HepG2 (cell line): ENCODE results near the gene PPP2R2B.

Source experiments
- EP300 ChIP-seq, 3 experiments: sonication (generic) in 1 of 3; formaldehyde crosslinking in 1 of 3; IDR thresholded peaks; 2 replicates each; pipeline versions ENCODE4 v1.5.1 to v1.6.1; 2011 to 2020; ENCODE audit warnings: low read depth in 2 of 3, low read length in 2 of 3, borderline replicate concordance in 1 of 3, improper control_type of control experiment in 1 of 3, mild to moderate bottlenecking in 1 of 3, missing genetic modification reagents in 1 of 3, moderate library complexity in 1 of 3
- EZH2 ChIP-seq: conservative IDR thresholded peaks from 2 replicates; pipeline ENCODE4 v1.6.1; 2012; ENCODE audit warnings: mild to moderate bottlenecking, low read depth, low read length, moderate library complexity
- JUNB ChIP-seq: sonication (generic); formaldehyde crosslinking; IDR thresholded peaks from 2 replicates; pipeline ENCODE4 v1.8.0; 2022; ENCODE audit warnings: missing genetic modification reagents, mild to moderate bottlenecking, borderline replicate concordance
- MXI1 ChIP-seq: IDR thresholded peaks from 3 replicates; pipeline ENCODE4 v1.6.1; 2012; ENCODE audit warnings: low read depth, low read length, inconsistent platforms, borderline replicate concordance
- TP53 ChIP-seq: sonication (generic); formaldehyde crosslinking; conservative IDR thresholded peaks from 2 replicates; pipeline ENCODE4 v1.4.0; 2020; ENCODE audit warnings: missing genetic modification reagents
- ZNF766 ChIP-seq: sonication (generic); formaldehyde crosslinking; IDR thresholded peaks from 2 replicates; pipeline ENCODE4 v1.5.0; 2020; ENCODE audit warnings: missing genetic modification reagents, borderline replicate concordance
- TF ChIP-seq, protein P1 (sequence below): sonication (generic); formaldehyde crosslinking; IDR thresholded peaks from 2 replicates; pipeline ENCODE4 v1.4.0; 2020; ENCODE audit warnings: mild to moderate bottlenecking, missing genetic modification reagents
- TF ChIP-seq, protein P2 (sequence below): sonication (generic); formaldehyde crosslinking; conservative IDR thresholded peaks from 2 replicates; pipeline ENCODE4 v1.4.0; 2020; ENCODE audit warnings: mild to moderate bottlenecking, missing genetic modification reagents, moderate library complexity
- TF ChIP-seq, protein P3 (sequence below): sonication (generic); formaldehyde crosslinking; IDR thresholded peaks from 2 replicates; pipeline ENCODE4 v1.5.0; 2020; ENCODE audit warnings: mild to moderate bottlenecking, missing genetic modification reagents, moderate library complexity
- TF ChIP-seq, protein P4 (sequence below): sonication (generic); formaldehyde crosslinking; IDR thresholded peaks from 2 replicates; pipeline ENCODE4 v1.8.0; 2022; ENCODE audit warnings: missing genetic modification reagents, mild to moderate bottlenecking, borderline replicate concordance

DNA sequence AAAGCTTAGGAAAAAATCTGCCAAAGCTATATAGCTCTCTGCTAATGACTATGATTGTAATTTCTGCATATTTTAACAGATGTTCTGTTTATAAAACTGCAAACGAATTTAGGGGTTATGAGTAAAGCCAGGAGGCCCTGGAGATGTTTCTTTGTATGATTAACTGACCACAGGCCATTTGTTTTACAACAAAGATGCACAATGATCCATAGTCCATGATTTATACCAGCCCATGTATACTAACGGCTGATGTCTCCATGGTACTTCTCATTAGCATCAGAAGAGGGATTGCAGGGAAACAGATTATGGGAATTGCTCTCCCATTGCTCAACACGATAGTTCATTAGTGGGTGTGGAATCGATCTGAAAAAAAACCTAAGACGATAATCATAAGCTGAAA is 78.9 kb downstream of the PPP2R2B start:
- TF ChIP-seq, protein P1, sequence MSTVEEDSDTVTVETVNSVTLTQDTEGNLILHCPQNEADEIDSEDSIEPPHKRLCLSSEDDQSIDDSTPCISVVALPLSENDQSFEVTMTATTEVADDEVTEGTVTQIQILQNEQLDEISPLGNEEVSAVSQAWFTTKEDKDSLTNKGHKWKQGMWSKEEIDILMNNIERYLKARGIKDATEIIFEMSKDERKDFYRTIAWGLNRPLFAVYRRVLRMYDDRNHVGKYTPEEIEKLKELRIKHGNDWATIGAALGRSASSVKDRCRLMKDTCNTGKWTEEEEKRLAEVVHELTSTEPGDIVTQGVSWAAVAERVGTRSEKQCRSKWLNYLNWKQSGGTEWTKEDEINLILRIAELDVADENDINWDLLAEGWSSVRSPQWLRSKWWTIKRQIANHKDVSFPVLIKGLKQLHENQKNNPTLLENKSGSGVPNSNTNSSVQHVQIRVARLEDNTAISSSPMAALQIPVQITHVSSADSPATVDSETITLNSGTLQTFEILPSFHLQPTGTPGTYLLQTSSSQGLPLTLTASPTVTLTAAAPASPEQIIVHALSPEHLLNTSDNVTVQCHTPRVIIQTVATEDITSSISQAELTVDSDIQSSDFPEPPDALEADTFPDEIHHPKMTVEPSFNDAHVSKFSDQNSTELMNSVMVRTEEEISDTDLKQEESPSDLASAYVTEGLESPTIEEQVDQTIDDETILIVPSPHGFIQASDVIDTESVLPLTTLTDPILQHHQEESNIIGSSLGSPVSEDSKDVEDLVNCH (CRISPR knock-in tag): no peak
- TF ChIP-seq, protein P2, sequence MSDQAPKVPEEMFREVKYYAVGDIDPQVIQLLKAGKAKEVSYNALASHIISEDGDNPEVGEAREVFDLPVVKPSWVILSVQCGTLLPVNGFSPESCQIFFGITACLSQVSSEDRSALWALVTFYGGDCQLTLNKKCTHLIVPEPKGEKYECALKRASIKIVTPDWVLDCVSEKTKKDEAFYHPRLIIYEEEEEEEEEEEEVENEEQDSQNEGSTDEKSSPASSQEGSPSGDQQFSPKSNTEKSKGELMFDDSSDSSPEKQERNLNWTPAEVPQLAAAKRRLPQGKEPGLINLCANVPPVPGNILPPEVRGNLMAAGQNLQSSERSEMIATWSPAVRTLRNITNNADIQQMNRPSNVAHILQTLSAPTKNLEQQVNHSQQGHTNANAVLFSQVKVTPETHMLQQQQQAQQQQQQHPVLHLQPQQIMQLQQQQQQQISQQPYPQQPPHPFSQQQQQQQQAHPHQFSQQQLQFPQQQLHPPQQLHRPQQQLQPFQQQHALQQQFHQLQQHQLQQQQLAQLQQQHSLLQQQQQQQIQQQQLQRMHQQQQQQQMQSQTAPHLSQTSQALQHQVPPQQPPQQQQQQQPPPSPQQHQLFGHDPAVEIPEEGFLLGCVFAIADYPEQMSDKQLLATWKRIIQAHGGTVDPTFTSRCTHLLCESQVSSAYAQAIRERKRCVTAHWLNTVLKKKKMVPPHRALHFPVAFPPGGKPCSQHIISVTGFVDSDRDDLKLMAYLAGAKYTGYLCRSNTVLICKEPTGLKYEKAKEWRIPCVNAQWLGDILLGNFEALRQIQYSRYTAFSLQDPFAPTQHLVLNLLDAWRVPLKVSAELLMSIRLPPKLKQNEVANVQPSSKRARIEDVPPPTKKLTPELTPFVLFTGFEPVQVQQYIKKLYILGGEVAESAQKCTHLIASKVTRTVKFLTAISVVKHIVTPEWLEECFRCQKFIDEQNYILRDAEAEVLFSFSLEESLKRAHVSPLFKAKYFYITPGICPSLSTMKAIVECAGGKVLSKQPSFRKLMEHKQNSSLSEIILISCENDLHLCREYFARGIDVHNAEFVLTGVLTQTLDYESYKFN (CRISPR knock-in tag): no peak
- TF ChIP-seq EZH2 (no peak), MXI1 (no peak), TP53 (CRISPR knock-in tag) (no peak), ZNF766 (CRISPR knock-in tag) (no peak), EP300 (IDR thresholded peaks at IDR 0.05; ENCODE audit: low read depth in 2 of 2, low read length in 2 of 2) (no peak), EP300 (CRISPR knock-in tag; IDR thresholded peaks at IDR 0.05; ENCODE audit: borderline replicate concordance) (no peak), JUNB (CRISPR knock-in tag) (no peak)
- TF ChIP-seq, protein P3, sequence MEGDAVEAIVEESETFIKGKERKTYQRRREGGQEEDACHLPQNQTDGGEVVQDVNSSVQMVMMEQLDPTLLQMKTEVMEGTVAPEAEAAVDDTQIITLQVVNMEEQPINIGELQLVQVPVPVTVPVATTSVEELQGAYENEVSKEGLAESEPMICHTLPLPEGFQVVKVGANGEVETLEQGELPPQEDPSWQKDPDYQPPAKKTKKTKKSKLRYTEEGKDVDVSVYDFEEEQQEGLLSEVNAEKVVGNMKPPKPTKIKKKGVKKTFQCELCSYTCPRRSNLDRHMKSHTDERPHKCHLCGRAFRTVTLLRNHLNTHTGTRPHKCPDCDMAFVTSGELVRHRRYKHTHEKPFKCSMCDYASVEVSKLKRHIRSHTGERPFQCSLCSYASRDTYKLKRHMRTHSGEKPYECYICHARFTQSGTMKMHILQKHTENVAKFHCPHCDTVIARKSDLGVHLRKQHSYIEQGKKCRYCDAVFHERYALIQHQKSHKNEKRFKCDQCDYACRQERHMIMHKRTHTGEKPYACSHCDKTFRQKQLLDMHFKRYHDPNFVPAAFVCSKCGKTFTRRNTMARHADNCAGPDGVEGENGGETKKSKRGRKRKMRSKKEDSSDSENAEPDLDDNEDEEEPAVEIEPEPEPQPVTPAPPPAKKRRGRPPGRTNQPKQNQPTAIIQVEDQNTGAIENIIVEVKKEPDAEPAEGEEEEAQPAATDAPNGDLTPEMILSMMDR (CRISPR knock-in tag): no peak
- TF ChIP-seq, protein P4, sequence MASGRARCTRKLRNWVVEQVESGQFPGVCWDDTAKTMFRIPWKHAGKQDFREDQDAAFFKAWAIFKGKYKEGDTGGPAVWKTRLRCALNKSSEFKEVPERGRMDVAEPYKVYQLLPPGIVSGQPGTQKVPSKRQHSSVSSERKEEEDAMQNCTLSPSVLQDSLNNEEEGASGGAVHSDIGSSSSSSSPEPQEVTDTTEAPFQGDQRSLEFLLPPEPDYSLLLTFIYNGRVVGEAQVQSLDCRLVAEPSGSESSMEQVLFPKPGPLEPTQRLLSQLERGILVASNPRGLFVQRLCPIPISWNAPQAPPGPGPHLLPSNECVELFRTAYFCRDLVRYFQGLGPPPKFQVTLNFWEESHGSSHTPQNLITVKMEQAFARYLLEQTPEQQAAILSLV: no peak
